ENCODE measurements around the gene SNCB. TPM values are rescaled to one million over a fixed set of nuclear protein-coding genes. Genes with fewer than 3 reads are reported as not detected.

SNCB gene
- total RNA-seq, 1 experiment from 2014 or later, result 6.8 TPM

DNA sequence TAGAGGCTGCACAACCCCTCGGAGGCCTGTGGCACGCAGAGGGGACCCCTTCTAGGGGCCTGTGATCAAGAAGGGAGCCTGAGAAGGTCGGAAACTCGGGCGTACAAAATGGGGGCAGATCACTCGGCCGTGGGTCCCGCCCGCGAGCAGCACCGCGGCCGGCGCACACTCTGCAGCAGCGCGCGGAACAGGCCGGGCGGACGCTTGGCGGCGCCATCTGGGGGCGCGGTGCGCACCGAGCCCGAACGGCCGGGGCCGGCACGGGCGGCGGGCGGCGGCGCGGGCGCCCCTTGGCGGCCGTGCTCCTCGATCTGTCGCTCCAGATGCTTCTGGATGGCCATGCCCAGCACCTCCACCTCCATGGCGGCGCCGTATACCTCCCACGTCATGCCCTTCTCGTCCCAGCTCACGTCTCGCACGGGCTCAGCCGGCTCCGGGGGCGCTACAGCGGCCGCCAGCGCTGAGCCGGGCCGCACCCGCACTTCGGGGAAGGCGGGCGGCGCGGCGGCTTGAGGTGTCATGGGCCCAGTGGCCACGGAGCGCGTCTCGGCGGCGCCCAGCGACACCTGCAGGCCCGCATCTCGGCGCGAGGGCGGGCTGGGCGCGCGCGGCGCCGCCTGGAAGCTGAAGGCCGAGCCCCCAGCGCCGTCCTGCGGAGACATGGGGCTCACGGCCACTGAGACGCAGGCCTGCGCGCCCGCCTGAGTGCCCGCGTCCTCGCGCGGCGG lies 33.5 kb downstream of the SNCB start:
- DNase-seq (ENCODE audit: low spot score), result peak; percentile 75
- H3K9me3 Mint-ChIP-seq, result no peaks in the 10 kb centered on the region
- TF ChIP-seq, protein P1, sequence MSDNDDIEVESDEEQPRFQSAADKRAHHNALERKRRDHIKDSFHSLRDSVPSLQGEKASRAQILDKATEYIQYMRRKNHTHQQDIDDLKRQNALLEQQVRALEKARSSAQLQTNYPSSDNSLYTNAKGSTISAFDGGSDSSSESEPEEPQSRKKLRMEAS (CRISPR knock-in tag; IDR thresholded peaks at IDR 0.05), result peak; percentile 55; the same call in 1 of the 2 replicates
- TF ChIP-seq CREM (CRISPR knock-in tag; IDR thresholded peaks at IDR 0.05) (0 out of 2 replicates have a peak, but pooled peaks have one; percentile 47), GABPB1 (CRISPR knock-in tag; IDR thresholded peaks at IDR 0.05) (no peak), MYBL2 (CRISPR knock-in tag; IDR thresholded peaks at IDR 0.05) (0 out of 2 replicates have a peak, but pooled peaks have one; percentile 26), ZNF232 (CRISPR knock-in tag; IDR thresholded peaks at IDR 0.05) (0 out of 2 replicates have a peak, but pooled peaks have one; percentile 31), NR3C1 (CRISPR knock-in tag; conservative IDR thresholded peaks at IDR 0.05; ENCODE audit: low read depth) (peak; percentile 82; the same call in 1 of the 2 replicates), NFE2L1 (CRISPR knock-in tag; IDR thresholded peaks at IDR 0.05) (no peak), SP1 (CRISPR knock-in tag; conservative IDR thresholded peaks at IDR 0.05) (0 out of 2 replicates have a peak, but pooled peaks have one; percentile 47), RELA (CRISPR knock-in tag; IDR thresholded peaks at IDR 0.05; ENCODE audit: borderline replicate concordance) (no peak), TP53 (CRISPR knock-in tag; IDR thresholded peaks at IDR 0.05) (peak; percentile 74; the same call in 1 of the 2 replicates), KAT7 (CRISPR knock-in tag; IDR thresholded peaks at IDR 0.05; ENCODE audit: borderline replicate concordance) (peak; percentile 65; the same call in 1 of the 2 replicates)
- TF ChIP-seq, protein P2, sequence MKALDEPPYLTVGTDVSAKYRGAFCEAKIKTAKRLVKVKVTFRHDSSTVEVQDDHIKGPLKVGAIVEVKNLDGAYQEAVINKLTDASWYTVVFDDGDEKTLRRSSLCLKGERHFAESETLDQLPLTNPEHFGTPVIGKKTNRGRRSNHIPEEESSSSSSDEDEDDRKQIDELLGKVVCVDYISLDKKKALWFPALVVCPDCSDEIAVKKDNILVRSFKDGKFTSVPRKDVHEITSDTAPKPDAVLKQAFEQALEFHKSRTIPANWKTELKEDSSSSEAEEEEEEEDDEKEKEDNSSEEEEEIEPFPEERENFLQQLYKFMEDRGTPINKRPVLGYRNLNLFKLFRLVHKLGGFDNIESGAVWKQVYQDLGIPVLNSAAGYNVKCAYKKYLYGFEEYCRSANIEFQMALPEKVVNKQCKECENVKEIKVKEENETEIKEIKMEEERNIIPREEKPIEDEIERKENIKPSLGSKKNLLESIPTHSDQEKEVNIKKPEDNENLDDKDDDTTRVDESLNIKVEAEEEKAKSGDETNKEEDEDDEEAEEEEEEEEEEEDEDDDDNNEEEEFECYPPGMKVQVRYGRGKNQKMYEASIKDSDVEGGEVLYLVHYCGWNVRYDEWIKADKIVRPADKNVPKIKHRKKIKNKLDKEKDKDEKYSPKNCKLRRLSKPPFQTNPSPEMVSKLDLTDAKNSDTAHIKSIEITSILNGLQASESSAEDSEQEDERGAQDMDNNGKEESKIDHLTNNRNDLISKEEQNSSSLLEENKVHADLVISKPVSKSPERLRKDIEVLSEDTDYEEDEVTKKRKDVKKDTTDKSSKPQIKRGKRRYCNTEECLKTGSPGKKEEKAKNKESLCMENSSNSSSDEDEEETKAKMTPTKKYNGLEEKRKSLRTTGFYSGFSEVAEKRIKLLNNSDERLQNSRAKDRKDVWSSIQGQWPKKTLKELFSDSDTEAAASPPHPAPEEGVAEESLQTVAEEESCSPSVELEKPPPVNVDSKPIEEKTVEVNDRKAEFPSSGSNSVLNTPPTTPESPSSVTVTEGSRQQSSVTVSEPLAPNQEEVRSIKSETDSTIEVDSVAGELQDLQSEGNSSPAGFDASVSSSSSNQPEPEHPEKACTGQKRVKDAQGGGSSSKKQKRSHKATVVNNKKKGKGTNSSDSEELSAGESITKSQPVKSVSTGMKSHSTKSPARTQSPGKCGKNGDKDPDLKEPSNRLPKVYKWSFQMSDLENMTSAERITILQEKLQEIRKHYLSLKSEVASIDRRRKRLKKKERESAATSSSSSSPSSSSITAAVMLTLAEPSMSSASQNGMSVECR (CRISPR knock-in tag; IDR thresholded peaks at IDR 0.05; ENCODE audit: borderline replicate concordance), result peak; percentile 30; the same call in 1 of the 2 replicates
- TF ChIP-seq, protein P3, sequence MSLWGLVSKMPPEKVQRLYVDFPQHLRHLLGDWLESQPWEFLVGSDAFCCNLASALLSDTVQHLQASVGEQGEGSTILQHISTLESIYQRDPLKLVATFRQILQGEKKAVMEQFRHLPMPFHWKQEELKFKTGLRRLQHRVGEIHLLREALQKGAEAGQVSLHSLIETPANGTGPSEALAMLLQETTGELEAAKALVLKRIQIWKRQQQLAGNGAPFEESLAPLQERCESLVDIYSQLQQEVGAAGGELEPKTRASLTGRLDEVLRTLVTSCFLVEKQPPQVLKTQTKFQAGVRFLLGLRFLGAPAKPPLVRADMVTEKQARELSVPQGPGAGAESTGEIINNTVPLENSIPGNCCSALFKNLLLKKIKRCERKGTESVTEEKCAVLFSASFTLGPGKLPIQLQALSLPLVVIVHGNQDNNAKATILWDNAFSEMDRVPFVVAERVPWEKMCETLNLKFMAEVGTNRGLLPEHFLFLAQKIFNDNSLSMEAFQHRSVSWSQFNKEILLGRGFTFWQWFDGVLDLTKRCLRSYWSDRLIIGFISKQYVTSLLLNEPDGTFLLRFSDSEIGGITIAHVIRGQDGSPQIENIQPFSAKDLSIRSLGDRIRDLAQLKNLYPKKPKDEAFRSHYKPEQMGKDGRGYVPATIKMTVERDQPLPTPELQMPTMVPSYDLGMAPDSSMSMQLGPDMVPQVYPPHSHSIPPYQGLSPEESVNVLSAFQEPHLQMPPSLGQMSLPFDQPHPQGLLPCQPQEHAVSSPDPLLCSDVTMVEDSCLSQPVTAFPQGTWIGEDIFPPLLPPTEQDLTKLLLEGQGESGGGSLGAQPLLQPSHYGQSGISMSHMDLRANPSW (CRISPR knock-in tag; conservative IDR thresholded peaks at IDR 0.05; ENCODE audit: low read depth), result peak; percentile 85; the same call in 1 of the 2 replicates
- TF ChIP-seq, protein P4, sequence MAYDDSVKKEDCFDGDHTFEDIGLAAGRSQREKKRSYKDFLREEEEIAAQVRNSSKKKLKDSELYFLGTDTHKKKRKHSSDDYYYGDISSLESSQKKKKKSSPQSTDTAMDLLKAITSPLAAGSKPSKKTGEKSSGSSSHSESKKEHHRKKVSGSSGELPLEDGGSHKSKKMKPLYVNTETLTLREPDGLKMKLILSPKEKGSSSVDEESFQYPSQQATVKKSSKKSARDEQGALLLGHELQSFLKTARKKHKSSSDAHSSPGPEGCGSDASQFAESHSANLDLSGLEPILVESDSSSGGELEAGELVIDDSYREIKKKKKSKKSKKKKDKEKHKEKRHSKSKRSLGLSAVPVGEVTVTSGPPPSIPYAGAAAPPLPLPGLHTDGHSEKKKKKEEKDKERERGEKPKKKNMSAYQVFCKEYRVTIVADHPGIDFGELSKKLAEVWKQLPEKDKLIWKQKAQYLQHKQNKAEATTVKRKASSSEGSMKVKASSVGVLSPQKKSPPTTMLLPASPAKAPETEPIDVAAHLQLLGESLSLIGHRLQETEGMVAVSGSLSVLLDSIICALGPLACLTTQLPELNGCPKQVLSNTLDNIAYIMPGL (CRISPR knock-in tag; IDR thresholded peaks at IDR 0.05), result peak; percentile 75; the same call in 1 of the 2 replicates
- ChIA-PET POLR2A (interaction anchor here (1.8 kb wide), 1 partner anchor 53 kb away, joined by 4 read pairs; no protein-coding TSS in a partner anchor), CTCF (interaction anchor here (0.6 to 3.4 kb wide), 16 partner anchors 8 to 181 kb away, joined by 3 to 21 read pairs (median 6); partner anchors contain the start of genes CLTB, EIF4E1B, RNF44 and SNCB)
- peak; percentile 80 for ATAC-seq
- H3K4me3 Mint-ChIP-seq, result peak overlapping the region; percentile 62
- 0 out of 2 replicates have a peak, but pooled peaks cover 4% of the 10 kb centered on the region for H3K4me1 Mint-ChIP-seq
- peaks cover 6% of the 10 kb centered on the region for H3K36me3 Mint-ChIP-seq
- H3K27me3 Mint-ChIP-seq (ENCODE audit: low read depth), result peaks cover 36% of the 10 kb centered on the region
- H3K27ac Mint-ChIP-seq, result no peak overlapping the region
